GM19438 (cell line): ENCODE results near the gene MAPKAPK3.

Source experiments
- ATAC-seq: cut with Tn5 transposase; IDR thresholded peaks from one replicate; pipeline ENCODE4 v1.9.1; 2021; ENCODE audit warnings: low read depth; ENCODE audit not compliant: unreplicated experiment

The MAPKAPK3 gene

DNA sequence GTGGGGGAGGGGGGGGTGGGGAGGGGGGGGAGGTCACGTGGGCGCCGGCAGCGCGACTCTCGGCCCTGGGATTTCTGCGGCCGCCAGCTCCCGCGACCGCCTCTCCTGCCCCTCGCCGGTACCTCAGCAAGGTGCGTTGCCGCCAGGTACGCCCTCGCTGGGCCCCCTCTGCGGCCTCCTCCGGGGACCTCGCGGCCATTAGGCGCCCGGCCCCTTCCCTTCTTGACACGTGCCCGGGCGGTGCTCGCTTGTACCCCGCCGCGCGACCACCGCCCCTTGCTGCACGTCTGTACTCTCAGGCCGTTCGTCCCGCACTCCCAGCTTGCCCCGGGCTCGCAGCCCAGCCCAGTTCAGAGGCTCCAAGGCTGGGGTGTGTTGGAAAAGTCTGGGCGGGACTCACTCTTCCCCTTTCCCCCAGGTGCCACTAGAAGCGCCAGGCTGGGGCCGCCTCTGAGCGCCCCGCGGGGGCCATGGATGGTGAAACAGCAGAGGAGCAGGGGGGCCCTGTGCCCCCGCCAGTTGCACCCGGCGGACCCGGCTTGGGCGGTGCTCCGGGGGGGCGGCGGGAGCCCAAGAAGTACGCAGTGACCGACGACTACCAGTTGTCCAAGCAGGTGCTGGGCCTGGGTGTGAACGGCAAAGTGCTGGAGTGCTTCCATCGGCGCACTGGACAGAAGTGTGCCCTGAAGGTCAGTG lies at the start of gene MAPKAPK3:
Gene MAPKAPK3, plus strand, starts transcription at position 56 of the 696 bp plus-strand sequence. Its CDS starts 415 bp downstream, at position 471.
- peak; percentile 24 for ATAC-seq

- ATAC-seq: peak; percentile 72
These were observed 49.4 kb upstream of the MAPKAPK3 start, which contains the start of gene C3orf18 for GRCh38 chr3:50567386-50568167. Gene C3orf18 (minus strand): TSS chr3:50567747. CDS start chr3:50565699, 2,048 bp downstream.

DNA sequence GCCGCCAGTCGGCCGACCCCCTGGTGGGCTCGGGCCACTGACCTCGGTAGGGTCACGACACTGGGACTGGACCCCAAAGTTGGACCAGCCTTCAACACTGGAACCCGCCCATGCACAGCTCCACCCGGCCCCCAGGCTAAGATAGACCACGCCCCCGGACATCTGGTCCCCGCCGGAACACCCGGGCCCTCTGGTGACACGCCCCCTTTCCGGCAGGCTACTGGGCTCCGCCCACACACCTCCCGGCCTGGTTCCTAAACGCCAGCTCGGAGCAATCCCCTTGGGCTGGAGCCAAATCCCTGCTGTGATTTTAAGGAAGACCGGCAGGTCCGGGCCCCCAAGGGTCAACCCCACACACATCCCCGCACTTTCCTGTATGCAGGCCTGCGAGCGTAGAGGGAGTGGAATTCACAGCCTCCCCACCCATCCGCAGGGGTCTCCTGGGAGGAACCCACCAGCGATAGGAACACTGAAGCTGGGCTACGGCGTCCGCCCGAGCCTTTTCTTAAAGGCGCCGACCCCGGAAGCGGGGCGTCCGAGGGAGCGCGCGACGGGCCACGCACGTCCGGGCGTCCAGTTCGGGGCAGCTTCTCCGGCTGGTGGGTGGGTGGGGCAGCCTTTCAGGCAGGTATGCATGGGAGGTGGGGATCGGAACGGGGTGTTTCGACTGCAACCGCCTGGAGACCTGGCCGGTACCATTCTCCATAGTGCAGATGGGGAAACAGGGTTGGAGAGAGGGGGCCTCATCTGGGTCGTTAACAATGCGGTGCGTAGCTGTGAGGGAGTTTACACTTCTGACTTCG lies 47.8 kb upstream of the MAPKAPK3 start, which contains the start of gene HEMK1:
Gene HEMK1, plus strand, starts transcription at position 576 of the 803 bp plus-strand sequence. CDS start 1,583 bp downstream, outside the sequence.
- ATAC-seq: peak; percentile 69

GRCh38 chr3:50570508-50571279 lies 46.3 kb upstream of the MAPKAPK3 start:
- ATAC-seq: no peak

GRCh38 chr3:50571486-50571885 lies 45.5 kb upstream of the MAPKAPK3 start:
- no peak for ATAC-seq

DNA sequence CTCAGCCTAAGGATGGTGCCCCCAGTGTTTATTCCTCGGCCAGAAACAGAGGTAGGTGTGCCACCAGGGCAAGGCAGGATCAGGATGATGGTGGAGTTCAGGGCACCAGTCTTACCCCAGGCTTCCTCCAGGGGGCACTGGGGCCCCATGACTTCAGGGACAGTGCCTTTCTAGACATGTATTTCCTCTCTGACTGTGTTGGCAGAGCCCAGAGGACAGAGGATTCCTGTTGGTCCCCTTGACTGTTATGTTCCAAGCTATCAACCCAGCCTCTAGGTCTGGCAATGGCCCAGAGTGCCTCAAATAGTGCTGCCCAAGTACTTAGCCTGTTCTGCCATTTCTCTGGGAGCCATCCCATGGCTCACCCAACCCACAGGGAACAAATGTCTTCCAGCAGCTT lies 44.8 kb upstream of the MAPKAPK3 start:
- no peak for ATAC-seq

DNA sequence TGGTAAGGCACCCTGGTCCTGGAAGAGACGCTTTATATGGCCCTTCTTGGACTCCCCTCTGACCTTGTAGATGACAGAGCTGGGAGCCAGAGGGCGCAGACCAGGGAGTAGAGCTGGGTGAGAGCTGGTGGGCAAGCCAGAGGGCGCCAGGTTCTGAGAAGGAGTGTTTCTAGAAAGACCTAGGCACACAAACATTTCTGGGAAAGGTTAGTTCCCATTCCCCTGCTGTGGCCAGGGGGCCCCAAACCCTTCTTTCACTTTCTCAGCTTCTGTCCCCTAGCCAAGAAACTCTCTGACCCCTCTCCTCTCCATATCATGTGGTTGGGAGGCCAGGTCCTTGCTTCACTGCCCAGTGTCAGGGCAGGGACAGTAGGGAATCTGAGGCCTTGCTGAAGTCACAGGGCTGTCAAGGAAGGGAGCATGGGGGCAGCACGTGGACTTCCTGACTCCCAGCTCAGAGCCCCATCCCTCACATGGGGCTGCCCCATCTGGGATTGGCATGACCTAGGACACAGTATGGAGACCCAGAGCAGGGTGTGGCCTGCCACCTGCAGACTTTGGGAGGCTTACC lies 44.1 kb upstream of the MAPKAPK3 start:
- ATAC-seq: no peak

DNA sequence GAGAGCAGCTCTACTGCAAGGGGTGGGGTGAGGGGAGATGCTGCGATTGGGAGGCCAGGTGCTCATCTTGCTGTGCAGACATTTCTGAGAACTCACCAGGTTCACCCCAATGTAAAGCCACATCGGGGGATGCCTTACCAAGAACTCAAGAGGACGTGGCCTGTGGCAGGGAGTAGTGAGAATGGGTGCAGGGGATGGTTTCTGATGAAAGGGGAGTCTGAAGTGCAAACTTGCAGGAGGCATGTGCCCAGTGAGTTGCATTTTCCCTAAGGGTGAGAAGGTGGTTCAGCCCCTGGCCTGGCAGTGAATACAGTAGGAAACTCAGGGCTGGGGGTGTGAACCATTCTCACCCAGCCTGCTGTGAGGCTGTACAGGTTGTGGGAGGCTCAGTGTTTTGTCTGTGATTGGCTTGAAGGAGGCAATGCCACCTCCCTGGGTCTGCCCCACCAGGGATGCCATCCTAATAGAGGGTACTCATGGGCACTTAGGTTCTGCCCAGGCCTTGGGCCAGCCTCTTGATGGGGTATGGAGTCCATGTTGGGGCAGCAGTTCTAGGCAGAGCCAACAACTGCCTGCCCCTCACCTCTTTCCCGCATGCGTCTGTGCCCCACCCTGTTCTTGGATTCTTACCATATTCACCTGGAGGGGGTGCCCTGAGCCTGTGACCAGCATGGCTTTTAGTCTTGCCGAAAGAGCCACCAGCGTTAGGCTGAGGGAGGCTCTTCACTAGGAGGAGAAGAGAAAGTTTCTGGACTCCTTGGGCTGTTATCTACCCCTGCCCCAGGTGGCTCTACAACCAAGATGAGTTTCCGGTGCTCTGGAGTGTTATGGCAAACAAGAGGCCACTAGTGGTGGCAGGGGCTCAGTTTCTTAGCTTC lies 43.1 kb upstream of the MAPKAPK3 start:
- no peak for ATAC-seq

GRCh38 chr3:50574444-50574831 lies 42.5 kb upstream of the MAPKAPK3 start:
- no peak for ATAC-seq

GRCh38 chr3:50575372-50575771 lies 41.6 kb upstream of the MAPKAPK3 start:
- no peak for ATAC-seq

DNA sequence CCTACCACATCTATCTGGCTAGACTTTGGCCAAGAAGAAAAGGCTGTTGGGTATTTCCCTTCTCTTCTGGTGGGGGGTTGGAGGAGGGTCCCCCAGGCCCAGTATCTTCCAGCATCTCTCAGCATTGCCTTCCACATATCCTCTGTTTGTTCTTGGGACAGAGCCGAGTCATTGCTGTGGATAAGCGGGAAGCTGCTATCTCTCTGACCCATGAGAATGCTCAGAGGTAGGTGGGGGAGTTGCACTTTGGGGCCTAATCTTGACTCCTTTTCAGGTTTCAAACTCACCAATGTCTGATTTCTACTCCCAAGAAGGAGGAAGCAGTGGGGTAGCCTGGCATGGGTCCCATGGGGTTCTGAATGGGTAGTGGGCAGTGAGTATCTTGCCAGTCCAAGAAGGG lies 39.6 kb upstream of the MAPKAPK3 start:
- ATAC-seq: no peak

DNA sequence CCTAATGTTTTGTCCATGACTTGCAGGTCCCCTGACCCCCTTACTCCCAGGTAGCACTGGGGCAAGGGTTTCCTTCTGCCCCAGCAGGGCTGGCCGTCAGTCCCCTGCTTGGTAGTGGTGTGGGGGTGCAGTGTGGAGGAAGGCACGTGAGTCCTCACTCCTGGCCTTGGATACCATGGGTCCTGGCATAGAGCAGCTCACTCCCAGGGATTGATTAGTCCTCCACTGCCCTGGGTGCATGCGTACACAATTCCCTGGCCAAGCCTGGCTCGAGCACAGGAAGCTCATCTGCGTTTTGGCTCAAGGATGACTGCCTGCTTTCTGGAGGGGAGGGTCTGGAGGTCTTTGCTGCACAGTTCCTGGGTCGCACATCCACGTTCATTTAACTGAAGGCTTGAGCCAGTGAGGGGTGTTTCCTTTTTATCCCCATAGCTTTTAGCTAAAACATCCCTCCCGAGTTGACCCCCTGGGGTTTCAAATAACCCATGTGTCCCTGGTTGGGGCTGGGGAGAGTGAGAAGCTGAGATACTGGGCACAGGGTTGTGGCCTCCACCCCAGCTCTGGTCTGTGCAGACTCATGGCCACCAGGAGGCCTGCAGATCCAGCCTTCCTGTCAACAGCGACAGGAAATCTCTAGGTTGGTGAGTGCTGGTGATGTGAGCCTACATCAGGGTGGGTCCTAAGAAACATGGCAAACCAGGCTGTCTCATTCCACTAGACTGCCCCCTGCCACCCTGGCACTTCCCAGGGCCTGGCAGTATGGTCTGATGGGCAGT lies 36.1 kb upstream of the MAPKAPK3 start:
- ATAC-seq: no peak

DNA sequence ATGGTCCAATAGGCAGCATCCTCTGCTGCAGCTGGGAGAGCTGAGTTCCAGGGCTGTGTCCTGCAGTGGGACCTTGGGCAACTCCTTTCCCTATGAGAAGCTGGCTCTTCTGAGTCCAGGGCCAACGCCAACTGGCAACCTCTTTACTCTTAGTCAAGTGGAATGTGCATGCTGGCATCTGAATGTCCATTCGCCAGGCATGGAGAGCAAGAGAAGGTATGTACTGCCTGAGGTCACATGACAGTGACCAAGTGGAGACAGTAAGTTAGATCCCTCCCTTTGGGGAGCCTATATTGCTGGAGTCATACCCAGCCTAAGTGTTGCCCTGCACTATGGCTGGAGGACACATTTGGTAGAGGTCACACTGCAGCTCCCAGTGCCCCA lies 35.5 kb upstream of the MAPKAPK3 start:
- no peak for ATAC-seq

- ATAC-seq: no peak
These were observed 34.9 kb upstream of the MAPKAPK3 start for GRCh38 chr3:50582083-50582482.

- ATAC-seq: no peak
These were observed 33.1 kb upstream of the MAPKAPK3 start for GRCh38 chr3:50583897-50584296.

DNA sequence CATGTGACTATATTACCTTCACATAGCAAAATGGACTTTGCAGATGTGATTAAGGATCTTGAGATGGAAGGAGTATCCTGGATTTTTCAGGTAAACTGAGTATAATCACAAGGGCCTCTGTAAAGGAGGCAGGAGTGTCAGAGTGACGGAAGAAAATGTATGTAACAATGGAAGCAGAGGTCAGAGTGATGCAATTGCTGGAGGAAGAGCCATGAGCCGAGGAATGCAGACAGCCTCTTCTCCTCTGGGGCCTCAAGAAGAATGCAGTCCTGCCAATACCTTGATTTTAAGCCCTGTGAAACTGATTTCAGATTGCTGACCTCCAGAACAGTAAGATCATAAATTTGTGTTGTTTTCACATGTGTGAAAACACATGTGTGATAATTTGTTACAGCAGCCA lies 32.6 kb upstream of the MAPKAPK3 start:
- no peak for ATAC-seq

GRCh38 chr3:50585919-50586762 lies 30.8 kb upstream of the MAPKAPK3 start:
- no peak for ATAC-seq
